Non-pigmented ciliary epithelial cell (primary cell): ENCODE measurements around the gene SLC6A3.
"Not testable (repeated sequence)": the region's sequence is repeated elsewhere in the genome, so short reads cannot be mapped to it uniquely, and the experiment has no call there.

Experiments
- DNase-seq: peaks from one replicate; pipeline ENCODE4 v3.0.0-alpha.2; 2010; ENCODE audit warnings: low read depth

SLC6A3 gene

DNA sequence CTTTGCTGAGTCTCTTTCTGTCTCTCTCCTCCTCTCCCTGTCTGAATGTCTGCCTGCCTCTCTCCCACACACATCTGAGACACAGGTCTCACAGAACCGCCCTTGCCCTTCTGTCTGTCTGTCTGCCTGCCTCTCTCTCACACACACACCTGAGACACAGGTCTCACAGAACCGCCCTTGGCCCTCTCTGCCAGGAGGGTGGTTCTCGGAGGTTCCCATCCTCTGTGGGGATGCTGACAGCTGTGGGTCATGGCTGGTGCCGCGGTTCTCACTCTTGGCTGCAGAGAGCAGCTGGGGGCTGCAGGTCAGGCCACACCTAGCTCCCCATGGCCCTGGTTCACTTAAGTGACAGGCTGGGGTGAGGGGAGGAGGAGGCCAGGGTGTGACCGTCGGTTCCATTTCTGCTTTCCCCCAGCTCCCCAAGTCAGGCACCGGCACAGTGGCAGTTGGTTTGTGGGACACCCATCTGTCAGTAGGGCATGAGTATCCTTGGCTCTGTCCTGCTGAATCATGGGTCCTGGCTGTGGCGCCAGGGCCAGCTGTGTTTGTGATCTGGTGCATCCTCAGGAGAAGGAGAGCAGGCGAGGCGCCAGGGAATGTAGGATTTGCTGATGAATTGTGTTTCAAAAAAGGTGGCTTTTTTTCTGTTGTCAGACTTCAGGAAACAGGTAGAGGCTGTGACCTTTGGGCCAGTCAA is 58.0 kb downstream of the SLC6A3 start:
- no peak for DNase-seq

DNA sequence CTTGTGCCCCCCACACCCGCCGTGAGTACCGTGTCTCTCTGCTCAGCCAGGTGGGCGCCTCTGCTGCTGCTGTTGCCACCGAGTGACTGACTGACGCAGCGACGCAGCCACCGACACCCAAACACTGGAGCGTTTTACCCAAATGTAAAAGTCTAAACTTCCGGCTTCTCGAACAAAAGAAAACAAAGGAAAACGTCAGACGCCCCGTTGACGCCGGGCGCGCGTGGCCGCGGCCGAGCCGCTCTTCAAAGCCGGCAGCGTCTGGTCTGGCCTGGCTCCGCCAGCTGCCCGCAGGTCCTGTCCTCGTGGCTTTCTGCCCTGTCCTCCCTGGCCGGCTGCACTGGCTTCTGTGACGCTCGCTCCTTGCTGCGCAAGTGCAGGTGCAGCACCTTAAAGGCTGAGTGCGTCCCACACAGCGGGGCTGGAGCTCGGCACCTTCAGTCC is 58.9 kb downstream of the SLC6A3 start:
- DNase-seq = no peak

DNA sequence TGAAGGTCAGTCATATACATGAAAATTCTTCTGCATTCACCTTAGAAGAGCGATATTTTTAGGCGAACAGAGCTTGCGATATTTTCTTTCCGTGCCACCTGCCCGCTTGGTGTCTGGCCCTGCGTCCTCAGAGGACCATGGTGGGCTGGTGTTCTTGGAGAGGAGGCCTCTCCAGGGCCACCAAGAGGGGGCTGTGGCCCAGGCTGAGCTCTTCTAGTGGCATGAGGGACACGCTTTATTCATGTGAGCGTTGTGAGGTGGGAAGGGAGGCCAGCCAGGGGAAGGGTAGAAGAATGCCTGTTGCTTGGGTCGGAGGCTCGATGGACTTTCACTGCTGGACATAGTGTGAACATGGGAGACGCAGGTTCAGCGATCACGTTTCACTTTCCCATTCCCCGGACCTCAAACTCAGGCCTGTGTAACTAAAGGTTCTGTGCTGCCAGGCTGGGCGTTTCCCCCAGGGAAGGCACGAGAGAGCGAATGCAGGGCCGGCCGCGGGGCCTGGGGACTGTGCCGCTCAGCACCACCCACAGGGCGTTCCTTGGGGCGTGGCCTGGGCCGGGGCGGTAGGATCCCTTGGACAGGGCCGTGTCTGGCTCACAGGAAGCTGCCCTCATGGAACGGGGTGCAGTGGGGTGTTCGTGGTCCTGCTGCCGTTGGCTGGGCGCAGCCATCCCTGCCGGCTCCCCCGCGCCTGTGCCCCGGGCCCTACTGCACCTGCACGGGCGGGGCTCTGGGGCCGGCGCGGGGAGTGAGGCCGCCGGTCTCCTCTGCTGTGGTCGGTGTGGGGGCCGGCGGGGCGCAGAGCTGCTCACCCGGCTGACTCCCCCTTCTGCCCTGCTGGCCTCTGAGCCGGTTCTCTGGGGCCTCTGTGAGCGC is 59.6 kb downstream of the SLC6A3 start:
- no peak for DNase-seq

DNA sequence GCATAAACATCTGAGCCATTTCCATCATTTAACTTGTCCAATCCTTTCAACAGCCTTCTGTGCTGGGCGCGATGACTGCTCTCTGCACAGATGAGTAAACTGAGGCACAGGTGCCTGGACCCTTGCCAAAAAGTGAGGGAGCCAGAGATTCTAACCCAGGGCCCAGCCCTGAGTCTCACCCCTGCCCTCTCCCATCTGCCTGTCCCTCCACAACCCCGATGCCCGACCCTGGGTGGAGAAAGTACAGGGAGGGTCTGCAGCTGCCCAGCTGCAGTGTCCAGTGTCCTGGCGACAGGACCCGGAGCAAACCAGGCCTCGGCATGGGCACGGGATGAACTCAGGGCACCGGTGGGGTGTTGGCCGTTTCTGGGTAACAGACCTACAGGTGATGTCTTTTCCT is 60.7 kb downstream of the SLC6A3 start:
- no peak for DNase-seq

DNA sequence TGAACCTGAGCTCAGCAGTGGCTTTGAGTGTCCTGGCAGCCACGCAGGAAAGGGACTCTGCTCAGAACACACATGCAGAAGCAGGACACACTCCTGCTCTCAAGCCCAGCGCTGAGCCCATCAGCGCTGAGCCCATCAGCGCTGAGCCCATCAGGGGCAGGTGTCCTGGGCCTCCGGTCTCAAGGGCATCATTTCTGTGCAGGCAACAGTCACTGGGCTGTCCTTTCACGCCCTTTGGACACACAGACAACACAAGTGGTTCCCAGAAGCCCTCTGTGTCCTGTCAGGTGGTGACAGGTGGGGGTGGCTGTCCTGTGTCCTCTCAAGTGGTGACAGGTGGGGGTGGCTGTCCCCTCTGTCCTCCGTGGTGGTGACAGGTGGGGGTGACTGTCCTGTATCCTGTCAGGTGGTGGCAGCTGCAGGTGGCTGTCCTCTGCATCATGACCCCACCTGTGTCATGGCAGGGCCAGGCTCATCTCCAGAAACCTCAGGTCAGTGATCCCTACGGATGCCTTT is 61.3 kb downstream of the SLC6A3 start:
- DNase-seq = no peak

DNA sequence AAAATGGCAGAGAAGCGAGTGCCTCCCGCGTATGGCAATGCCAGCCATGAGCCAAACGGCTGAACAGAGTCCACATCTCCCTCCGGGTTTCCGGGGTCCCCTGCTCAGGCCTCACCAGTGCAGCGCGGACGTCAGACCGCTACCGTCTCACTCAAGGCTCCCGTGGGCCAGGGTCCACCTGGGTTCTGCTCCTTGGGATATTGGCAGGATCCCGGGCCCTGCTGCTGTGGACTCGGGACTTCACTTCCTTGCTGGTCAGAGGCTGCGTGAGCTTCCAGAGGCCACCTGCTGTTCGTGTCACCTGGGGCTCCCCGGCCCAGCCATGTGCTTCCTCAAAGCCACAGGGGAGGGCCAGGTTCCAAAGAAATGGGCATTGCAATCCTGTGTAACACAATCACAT is 61.9 kb downstream of the SLC6A3 start:
- no peak for DNase-seq

DNA sequence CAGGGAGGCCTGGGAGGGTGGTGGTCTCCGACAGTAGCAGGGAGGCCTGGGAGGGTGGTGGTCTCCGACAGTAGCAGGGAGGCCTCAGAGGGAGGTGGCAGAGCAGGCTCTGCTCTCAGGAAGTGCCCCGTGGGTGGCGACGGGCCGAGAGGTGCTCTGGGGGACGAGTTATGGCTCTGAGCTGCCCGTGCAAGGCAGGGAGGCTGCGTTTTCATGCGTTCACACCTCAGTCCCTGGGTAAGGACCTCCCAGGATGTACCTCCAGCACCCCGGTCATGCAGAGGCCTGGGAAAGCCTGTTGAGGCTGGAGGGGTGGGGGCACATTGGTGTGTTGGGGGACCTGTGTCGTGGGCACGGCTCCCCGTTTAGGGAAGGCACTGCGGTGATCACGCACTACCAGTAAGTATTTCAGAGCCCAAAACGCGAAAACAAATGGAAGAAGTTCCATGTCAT is 63.0 kb downstream of the SLC6A3 start:
- no peak for DNase-seq

DNA sequence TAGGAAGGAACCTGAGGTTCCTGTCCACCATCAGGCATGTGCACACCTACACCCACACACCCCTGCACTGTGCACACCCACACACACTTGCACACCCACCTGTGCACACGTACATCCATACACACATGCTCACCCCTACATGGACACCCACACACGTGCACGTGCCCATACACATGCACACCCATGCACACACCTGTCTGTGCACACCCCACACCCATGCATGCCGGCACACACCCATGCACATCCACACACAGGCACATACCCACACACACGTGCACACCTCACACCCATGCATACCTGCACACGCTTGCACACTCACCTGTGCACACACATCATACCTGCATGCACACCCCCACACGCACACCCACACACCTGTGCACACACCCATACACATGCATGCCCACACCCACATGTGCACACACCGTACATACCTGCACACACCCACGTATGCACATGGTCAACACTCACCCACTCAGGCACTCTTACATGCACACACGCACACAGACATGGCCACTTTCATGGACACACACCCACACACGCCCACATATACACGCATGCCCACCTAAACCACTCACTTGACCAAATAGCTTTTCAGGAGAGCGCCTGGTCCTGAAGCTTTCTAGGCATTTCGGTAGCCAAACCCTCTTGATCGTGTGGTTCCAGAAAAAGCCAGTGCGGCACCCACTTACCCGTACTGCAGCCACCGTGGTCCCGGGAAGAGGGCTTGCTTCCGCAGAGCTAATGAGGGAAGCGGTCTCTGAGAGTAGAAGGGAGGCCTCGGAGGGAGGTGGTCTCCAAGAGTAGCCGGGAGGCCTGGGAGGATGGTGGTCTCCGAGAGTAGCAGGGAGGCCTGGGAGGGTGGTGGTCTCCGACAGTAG is 63.6 kb downstream of the SLC6A3 start:
- no peak for DNase-seq

DNA sequence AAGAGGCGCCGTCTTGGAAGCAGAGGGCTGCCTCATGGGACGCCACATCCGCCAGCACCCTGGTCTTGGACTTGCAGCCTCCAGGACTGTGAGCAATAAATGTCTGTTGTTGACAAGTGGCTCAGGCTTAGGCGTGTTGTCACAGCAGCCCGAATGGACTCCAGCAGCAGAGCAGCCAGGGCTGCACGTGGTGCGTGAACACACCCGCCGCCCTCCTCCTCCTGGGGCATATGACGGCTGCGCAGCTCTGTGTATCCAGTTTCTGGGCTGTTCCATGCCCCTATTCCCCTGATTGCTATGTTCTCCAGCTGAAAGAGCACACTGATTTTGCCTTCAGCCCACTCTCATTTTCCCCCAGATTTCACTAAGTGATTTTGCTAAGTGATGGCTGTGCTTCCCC is 64.3 kb downstream of the SLC6A3 start:
- DNase-seq = no peak

DNA sequence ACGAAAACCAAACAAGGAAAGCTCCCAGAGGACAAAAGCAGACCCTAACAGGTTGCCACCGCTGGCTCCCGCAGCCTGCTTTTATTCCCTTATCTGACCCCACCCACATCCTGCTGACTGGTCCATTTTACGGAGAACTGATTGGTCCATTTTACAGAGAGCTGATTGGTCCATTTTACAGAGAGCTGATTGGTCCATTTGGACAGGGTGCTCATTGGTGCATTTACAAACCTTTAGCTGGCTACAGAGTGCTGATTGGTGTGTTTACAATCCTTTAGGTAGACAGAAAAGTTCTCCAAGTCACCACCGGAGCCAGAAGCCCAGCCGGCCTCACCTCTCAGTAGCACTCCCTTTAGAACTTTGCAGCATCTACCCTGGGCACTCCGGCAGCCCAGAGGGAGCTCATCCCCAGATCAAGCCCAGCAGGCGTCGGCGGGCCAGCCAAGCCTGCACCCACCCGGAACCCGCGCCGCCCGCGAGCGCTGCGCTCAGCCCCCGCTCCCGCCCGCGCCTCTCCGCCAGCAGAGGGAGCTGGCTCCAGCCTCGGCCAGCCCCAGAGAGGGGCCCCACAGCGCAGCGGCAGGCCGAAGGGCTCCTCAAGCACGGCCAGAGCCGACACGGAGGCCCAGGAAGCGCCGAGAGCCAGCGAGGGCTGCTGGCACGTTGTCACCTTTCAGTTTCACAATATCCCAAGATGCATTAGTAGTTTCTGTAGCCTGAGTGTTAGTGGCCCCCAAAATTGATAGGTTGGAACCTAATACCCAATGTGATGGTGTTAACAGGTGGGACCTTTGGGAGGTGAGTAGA is 65.0 kb downstream of the SLC6A3 start:
- no peak for DNase-seq

DNA sequence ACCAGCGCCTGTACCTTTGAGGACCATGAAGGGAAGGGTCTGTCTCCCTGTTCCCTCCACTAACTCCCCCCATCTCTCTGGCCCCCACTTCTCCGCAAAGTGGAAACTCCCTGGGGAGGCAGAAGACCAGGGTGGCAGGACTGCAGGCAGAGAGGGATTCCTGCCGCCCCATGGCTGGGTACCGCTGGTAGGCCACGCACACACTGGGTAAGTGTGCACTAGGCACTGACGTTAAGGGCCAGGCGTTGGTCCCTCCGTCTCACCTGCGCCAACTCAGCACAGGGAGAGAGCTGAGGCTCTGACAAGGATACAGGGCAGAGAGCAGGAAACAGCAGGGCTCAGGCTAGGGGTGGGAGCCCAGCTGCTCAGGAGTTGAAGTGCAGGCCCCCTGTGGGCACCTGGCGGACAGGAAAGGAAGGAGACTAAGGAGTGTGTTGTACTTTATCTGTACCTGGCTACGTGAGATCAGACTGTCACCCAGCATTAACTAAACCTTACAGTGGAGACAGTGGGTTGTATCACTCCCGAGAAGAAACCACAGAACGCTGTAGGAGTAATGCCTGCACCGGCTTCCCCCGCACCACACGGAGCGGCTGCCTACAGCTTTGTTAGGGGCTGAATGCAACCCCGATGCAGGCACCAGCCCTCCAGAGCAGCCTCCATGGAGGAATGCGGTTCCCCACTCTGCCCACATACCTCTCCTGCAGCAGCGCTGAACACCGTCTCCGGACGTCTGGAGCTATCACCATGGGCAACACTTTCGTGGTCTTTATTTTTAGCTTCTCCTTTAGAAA is 66.2 kb downstream of the SLC6A3 start:
- no peak for DNase-seq

DNA sequence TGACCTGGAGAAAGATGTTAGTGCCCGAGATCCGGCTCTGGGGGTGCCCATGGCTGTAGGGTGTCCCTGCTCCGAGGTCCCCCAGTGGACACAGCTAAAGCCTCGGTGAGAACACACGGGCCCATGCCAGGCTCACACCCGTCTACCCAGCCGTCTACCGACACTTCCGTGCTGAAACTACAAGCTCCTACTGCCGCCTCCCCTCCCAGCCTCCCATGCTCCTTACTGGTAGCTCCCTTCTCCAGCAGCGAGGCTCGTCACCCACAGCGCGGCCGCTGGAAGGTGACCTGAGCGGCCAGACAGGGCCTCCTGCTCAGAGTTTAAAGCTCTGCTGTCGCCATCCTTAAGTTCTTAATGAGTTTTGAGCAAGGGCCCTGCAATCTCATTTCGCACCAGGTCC is 67.1 kb downstream of the SLC6A3 start:
- DNase-seq = no peak

DNA sequence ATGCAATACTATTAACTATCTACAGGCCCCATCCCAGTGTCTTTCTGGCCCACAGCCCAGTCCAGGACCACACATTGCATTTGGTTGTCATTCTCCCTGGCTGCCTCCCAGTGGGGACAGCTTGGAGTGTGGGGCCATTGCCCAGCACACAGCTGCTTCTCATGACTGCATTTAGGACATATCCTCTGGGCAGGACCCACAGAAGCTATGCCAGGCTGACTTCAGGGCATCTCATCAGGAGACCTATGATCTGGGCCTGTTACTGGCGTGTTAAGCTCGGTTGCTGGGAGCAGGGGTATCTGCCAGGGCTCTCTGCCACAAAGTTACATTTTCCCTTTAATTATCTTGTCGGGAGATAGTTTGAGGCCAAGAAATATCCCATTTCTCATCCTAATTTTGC is 68.3 kb downstream of the SLC6A3 start:
- DNase-seq = no peak

DNA sequence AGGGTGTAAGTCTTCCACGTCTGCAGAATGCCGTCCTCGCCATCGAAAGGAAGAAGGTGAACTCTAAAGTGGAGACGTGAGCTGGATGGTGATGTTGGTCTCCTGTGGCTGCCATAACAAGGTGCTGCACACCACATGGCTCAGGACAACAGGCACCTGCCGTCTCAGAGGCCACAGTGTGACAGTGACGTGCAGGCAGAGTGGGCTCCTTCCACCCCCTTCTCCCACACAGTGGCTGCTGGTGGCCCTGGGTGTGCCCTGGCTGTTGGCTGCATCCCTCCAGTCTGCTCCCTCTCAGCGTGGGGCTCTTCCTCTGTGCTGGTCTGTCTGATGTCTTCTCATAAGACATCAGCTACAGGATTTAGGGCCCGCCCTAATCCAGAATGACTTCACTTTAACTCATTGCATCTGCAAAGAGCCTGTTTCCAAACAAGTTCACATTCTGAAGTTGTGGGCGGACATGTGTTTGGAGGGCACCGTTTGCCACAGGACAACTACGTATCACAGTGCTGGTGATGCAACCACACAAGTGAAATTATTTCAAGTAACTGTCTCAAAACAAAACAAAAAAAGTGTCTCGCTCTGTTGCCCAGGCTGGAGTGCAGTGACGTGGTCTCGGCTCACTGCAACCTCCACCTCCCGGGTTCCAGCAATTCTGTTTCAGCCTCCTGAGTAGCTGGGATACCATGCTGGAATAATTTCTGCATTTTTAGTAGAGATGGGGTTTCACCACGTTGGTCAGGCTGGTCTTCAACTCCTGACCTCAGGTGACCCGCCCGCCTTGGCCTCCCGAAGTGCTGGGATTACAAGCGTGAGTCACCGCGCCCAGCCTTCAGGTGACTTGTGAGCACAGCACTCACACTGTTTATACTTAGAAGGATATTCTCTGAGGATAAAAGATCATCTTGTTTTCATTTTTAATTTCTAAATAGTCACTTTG is 69.1 kb downstream of the SLC6A3 start:
- DNase-seq = no peak

DNA sequence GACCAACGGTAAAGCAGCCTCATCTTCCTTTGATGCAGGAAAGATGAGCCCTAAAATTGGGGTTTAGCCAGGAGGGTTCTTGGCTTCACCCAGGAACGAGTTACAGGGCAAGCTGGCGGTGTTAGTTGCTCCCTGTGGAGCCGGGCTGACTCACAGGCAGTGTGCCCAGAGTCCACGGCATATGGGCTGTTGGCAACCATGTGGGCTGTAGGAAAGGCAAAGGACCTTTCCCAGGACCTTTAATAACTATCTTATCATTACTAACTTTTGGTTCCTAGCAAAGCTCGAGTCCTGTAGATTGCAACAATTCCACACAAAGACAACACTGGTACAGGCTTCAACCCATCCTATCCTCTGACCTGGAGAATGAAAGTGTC is 70.6 kb downstream of the SLC6A3 start:
- DNase-seq = no peak

DNA sequence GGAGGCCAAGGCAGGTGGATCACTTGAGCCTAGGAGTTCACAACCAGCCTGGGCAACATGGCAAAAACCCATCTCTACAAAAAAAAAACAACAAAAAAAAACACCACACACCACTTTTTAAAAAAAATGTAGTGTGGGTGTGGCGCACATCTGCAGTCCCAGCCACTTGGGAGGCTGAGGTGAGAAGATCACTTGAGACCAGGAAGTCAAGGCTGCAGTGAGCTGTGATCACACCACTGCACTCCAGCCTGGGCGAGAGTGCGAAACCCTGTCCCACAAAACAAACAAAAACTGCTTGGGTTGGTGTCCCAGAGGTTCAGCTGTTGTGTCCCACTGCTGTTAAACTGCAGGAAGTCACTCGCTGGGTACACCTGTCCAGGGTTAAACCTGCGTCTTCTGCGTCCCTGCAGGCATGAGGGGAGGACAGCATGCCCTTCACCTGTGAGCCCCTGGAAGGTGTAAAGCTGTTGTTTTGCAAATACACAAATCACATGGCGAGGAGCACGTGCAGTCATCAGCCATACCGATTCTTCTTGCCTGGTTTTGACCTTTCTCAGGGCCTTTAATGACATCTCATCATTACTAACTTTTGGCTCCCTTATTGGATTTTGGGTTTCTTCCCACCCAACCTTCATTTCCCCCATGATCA is 71.1 kb downstream of the SLC6A3 start:
- no peak for DNase-seq

DNA sequence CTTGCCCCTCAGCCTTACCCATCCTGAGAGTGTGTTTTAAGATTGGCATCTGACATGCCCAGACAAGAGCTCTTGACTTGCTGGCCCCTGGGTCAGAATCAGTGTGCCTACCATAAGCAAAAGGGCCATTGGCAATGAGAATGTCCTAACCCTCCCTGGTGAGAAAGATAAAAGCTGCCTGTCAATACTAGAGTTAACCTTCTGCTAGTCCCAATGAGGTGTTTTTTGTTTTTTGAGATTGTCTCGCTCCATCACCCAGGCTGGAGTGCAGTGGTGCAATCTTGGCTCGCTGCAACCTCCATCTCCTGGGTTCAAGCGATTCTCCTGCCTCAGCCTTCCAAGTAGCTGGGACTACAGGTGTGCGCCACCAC is 73.3 kb downstream of the SLC6A3 start:
- not testable (repeated sequence) for DNase-seq

DNA sequence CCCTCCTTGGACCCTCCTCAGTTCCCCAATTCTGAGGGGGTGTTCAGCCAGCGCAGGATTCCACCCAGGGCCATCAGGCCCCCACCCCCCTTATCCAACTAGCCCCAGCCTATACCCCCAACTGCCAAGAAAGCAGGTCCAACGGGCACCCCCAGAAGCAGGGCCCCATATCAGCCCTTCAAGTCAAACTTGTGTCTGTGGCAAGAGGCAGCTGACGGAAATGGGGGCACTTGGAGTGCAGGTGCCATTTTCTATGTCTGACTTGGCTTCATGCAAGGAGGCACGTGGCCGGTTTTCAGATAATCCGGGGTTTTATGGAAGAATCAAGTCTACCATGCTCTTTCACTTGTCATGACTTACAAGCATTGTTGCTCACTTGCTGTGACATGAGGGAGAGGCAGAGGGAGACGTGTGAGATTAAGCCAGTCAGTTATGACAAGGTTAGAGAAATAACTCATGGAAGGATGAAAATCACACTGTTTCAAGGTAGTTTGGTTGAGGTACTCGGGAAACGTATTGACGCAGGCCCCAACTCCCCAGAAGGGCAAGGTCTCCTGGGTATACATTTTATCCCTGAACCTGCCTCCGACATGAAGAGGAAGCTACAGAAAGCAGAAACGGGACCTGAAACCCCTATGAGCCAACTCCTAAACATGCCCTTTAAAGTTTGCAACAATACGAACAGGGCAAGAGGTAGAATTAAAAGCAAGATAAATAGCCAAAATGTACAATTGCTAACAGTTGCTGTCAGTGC is 73.8 kb downstream of the SLC6A3 start:
- DNase-seq = no peak
